Transverse colon (tissue), 4 donors: ENCODE data around the gene RBM4B. TPM values are rescaled to one million over a fixed set of nuclear protein-coding genes. Genes with fewer than 3 reads are reported as not detected.

Source experiments
- DNase-seq: peaks from one replicate; pipeline ENCODE4 v3.0.0-alpha.2; 2019
- H3K27ac ChIP-seq, 4 donors: fragments of 200-600 bp; sonication (generic); 2 replicates each; pipeline ENCODE4 v1.5.1; 2016 to 2018; ENCODE audit warnings: inconsistent platforms in 4 of 4
- H3K27me3 ChIP-seq: fragments of 200-600 bp; sonication (generic); 2 replicates; pipeline ENCODE4 v1.5.1; 2017; ENCODE audit warnings: inconsistent platforms
- H3K36me3 ChIP-seq, 4 donors: fragments of 200-600 bp; sonication (generic); 2 replicates each; pipeline ENCODE4 v1.5.1; 2017 to 2019; ENCODE audit warnings: inconsistent platforms in 4 of 4
- H3K4me1 ChIP-seq, 4 donors: fragments of 200-600 bp; sonication (generic); 2 replicates each; pipeline ENCODE4 v1.5.1; 2017 to 2020; ENCODE audit warnings: inconsistent platforms in 4 of 4
- H3K4me3 ChIP-seq, 4 donors: fragments of 200-600 bp; sonication (generic); 1 replicate in 1 of 4; 2 replicates in 3 of 4; pipeline versions ENCODE4 v1.5.1 to v1.6.1; 2017 to 2019; ENCODE audit warnings: inconsistent platforms in 4 of 4
- H3K9me3 ChIP-seq, 2 donors: fragments of 200-600 bp; sonication (generic); 2 replicates each; pipeline ENCODE4 v1.5.1; 2017 to 2019; ENCODE audit warnings: inconsistent platforms in 2 of 2
- EP300 ChIP-seq: sonication (generic); formaldehyde crosslinking; IDR thresholded peaks from one replicate; pipeline ENCODE4 v1.6.1; 2017; ENCODE audit warnings: antibody characterized with exemption, low read depth
- POLR2A ChIP-seq: fragments of 450-650 bp; IDR thresholded peaks from one replicate; pipeline ENCODE4 v1.6.1; 2016; ENCODE audit warnings: antibody characterized with exemption, mild to moderate bottlenecking, moderate library complexity
- POLR2AphosphoS5 ChIP-seq, 3 donors: sonication (generic); formaldehyde crosslinking; IDR thresholded peaks; one replicate each; pipeline ENCODE4 v1.6.1; 2016; ENCODE audit warnings: antibody characterized with exemption in 3 of 3
- WGBS, 2 donors: methylation state at CpG; one replicate each; pipeline ENCODE4 v1.1.5; 2018; ENCODE audit warnings: low coverage in 1 of 2; 5-methylcytosine and 5-hydroxymethylcytosine counted together
- in situ Hi-C, 4 donors: fragments of 200-750 bp; cut with MboI; loops; one replicate each; pipeline versions ENCODE4 v1.15.0 to v1.15.1; 2017; ENCODE audit warnings: low sequenced_read_pairs in 3 of 4, low pct_ligation_motif_present in 1 of 4, low pct_unique_long_range_greater_than_20kb in 1 of 4
- intact Hi-C: fragments of 100-400 bp; cut with DNase I; formaldehyde crosslinking; loops from one replicate; pipeline ENCODE4 v1.15.1; 2023; ENCODE audit warnings: low total_unique reads
- total RNA-seq, 4 donors: library from RNA; depleted of rRNA; stranded (reverse); fragments of >200 nt; gene quantifications; one replicate each; pipeline ENCODE4 v1.1.0, GENCODE V29; 2016
- TF ChIP-seq, protein P1 (sequence below), 5 experiments: fragments of 200-600 bp in 3 of 5; fragments of 450-650 bp in 2 of 5; sonication (generic) in 3 of 5; IDR thresholded peaks; 1 replicate in 2 of 5; 2 replicates in 3 of 5; pipeline ENCODE4 v1.5.1; 2016 to 2017; ENCODE audit warnings: antibody characterized with exemption in 5 of 5, inconsistent platforms in 3 of 5, mild to moderate bottlenecking in 2 of 5, moderate library complexity in 1 of 5

Gene RBM4B
- total RNA-seq, 4 donors from 2014 or later = 14.2 to 22.1 (median 15.5) TPM

DNA sequence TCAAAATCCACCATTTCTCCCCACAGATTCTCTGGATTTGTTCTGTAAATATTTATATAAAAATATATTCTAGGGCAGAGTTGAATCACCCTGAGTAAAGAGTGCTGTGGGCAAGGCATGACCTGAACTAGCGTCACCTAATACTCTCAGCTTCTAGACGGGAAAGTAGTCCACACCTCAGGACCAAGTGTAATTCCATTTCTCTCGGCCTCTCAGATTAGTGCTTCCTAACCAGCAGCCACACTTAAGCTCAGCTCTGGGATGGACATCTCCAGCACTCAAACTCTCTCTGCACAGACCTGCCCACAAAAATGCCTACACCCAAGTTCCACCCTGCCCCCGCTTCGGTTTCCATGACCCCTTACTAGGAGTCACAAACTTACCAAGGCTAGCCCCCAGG is 46.0 kb upstream of the RBM4B start:
- H3K9me3 ChIP-seq = no peaks in the 10 kb centered on the region
- no peak for DNase-seq
- H3K4me3 ChIP-seq = no peak overlapping the region
- H3K27ac ChIP-seq = no peak overlapping the region
- in situ Hi-C loops (loop anchor here in 1 of 4 donors (25.0 kb wide), 1 partner anchor 289 kb away; the partner anchor contains the start of gene SYT12), intact Hi-C loops (no loop called here)
- 80 to 87% methylated on average over 2 to 5 of the region's 5 CpGs for WGBS, 2 donors
- no peak for TF ChIP-seq POLR2AphosphoS5 (IDR thresholded peaks at IDR 0.05)
- TF ChIP-seq, protein P1, sequence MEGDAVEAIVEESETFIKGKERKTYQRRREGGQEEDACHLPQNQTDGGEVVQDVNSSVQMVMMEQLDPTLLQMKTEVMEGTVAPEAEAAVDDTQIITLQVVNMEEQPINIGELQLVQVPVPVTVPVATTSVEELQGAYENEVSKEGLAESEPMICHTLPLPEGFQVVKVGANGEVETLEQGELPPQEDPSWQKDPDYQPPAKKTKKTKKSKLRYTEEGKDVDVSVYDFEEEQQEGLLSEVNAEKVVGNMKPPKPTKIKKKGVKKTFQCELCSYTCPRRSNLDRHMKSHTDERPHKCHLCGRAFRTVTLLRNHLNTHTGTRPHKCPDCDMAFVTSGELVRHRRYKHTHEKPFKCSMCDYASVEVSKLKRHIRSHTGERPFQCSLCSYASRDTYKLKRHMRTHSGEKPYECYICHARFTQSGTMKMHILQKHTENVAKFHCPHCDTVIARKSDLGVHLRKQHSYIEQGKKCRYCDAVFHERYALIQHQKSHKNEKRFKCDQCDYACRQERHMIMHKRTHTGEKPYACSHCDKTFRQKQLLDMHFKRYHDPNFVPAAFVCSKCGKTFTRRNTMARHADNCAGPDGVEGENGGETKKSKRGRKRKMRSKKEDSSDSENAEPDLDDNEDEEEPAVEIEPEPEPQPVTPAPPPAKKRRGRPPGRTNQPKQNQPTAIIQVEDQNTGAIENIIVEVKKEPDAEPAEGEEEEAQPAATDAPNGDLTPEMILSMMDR (IDR thresholded peaks at IDR 0.05) = no peak
- TF ChIP-seq EP300 = no peak
- no peak for TF ChIP-seq POLR2A
- peaks cover 2 to 28% (median 17%) of the 10 kb centered on the region in 4 donors for H3K4me1 ChIP-seq
- H3K27me3 ChIP-seq = peaks cover 35% of the 10 kb centered on the region
- no peaks in the 10 kb centered on the region for H3K36me3 ChIP-seq

DNA sequence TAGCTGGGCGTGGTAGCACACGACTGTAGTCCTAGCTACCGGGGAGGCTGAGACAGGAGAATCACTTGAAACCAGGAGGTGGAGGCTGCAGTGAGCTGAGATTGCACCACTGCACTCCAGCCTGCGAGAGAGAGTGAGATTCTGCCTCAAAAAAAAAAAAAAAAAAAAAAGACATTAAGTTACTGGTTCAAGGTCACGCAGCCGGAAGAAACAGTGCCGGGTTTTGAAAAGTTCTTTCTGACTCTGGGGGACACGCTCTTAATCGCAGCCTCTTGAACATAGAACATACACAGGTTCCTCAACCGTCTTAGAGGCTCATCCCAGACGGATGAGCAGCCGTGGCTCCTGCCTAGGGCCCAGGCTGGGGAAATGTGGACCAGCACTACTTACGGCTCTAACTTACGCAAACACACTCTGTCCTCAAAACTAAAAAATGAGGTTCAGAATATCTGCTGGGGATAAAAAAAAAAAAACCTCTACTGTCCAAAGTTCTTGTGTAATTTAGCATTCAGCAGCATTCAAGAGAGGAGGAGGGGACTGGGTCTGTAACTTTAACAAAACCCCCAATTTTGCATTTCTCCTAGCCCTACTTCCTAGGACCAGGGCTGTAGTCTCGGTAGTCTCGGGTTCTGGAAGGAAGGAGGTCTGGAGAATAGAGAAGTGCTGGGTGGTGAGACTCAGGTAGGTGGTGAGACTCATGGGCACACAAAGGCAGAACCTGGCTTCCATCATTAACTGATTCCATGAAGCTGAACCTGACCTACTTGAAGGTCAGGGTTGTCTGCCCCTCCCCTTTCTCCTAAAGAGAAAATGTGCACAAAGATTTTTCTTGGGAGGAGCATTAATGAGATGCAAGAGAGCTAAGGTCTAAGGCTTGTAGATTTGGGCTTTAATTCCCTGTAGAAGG is 45.3 kb upstream of the RBM4B start:
- TF ChIP-seq, protein P1 (IDR thresholded peaks at IDR 0.05) = no peak
- no peak for TF ChIP-seq EP300
- TF ChIP-seq POLR2A = no peak
- TF ChIP-seq POLR2AphosphoS5 (IDR thresholded peaks at IDR 0.05) = no peak
- Histone ChIP-seq H3K27ac (no peak overlapping the region), H3K27me3 (peaks cover 31% of the 10 kb centered on the region), H3K4me1 (peaks cover 2 to 28% (median 17%) of the 10 kb centered on the region in 4 donors), H3K9me3 (no peaks in the 10 kb centered on the region), H3K4me3 (no peak overlapping the region), H3K36me3 (no peaks in the 10 kb centered on the region)
- intact Hi-C loops = no loop called here
- in situ Hi-C loops = loop anchor here in 1 of 4 donors (25.0 kb wide), 1 partner anchor 289 kb away; the partner anchor contains the start of gene SYT12
- WGBS, 2 donors = 86 to 89% methylated on average over 9 to 16 of the region's 16 CpGs
- no peak for DNase-seq

DNA sequence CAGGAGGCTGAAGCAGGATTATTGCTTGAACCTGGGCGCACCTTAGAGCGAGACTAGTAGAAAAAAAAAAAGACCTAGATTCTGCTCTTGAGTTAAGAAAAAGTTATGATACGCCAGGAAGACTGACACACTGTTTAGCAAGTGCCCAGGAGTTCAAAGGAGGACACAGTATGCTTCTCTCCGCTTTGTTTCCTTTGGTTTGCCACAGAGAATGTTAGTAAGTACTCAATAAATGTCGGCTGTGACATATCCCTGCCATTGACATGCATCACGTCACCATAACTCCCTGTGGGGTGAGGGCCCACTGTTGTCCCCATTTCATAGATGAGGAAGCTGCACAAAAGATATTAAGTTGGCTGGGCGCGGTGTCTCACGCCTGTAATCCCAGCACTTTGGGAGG is 44.3 kb upstream of the RBM4B start:
- Histone ChIP-seq H3K27ac (no peak overlapping the region), H3K9me3 (no peaks in the 10 kb centered on the region), H3K4me3 (no peak overlapping the region), H3K36me3 (no peaks in the 10 kb centered on the region), H3K27me3 (peaks cover 22% of the 10 kb centered on the region), H3K4me1 (peaks cover 0 to 23% (median 10%) of the 10 kb centered on the region in 4 donors)
- no peak for TF ChIP-seq POLR2AphosphoS5 (IDR thresholded peaks at IDR 0.05)
- no peak for TF ChIP-seq EP300
- no peak for TF ChIP-seq POLR2A
- TF ChIP-seq, protein P1 (IDR thresholded peaks at IDR 0.05) = no peak
- WGBS, 2 donors = 95% methylated on average over 9 of the region's 9 CpGs; no CpG with 5 or more reads in 1 of the 2 donors
- in situ Hi-C loops = loop anchor here in 1 of 4 donors (25.0 kb wide), 1 partner anchor 290 kb away; the partner anchor contains the start of gene SYT12
- no peak for DNase-seq
- intact Hi-C loops = no loop called here

DNA sequence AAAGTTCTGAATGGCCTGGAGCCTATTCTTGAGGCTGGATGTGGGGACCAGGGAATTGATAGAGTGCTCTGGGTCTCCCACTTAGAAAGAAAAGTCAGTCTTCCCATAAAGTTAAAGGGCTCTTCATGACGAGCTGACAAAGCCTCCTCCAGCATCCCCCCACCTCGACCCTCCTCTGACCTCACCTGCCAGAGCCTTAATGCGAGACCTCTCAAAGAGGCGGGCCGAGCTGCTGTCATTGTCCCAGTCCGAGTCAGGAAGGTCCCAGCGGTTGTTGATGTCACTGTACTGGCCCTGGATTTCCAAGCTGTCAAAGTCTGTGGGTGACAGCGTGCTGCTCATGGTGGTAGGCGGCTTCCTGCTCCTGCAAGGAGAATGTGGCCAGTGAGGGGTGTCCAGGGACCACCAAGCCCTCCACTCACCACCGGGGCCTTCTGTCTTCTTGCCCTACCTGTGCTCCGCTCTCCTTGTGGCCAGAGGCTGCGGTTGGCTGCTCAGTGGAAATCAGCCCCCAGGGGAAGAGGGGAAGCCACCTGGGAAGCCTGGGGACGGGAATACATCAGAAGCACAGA is 43.3 kb upstream of the RBM4B start:
- 86% methylated on average over 13 of the region's 13 CpGs; no CpG with 5 or more reads in 1 of the 2 donors for WGBS, 2 donors
- in situ Hi-C loops = loop anchor here in 1 of 4 donors (25.0 kb wide), 1 partner anchor 291 kb away; the partner anchor contains the start of gene SYT12
- DNase-seq = no peak

More for the DNA sequence above, 43.3 kb upstream of the RBM4B start:
- intact Hi-C loops = no loop called here
- H3K4me3 ChIP-seq = no peak overlapping the region
- H3K36me3 ChIP-seq = no peaks in the 10 kb centered on the region
- H3K27me3 ChIP-seq = peaks cover 12% of the 10 kb centered on the region
- no peaks in the 10 kb centered on the region for H3K9me3 ChIP-seq
- peaks cover 0 to 21% (median 10%) of the 10 kb centered on the region in 4 donors for H3K4me1 ChIP-seq
- H3K27ac ChIP-seq = peak overlapping the region in 1 of 4 donors; percentile 36
- TF ChIP-seq, protein P1 (IDR thresholded peaks at IDR 0.05) = no peak
- TF ChIP-seq POLR2AphosphoS5 (IDR thresholded peaks at IDR 0.05) = no peak
- TF ChIP-seq EP300 = no peak
- no peak for TF ChIP-seq POLR2A
